PC-9 (cell line): ENCODE data around the gene SLC6A6. TPM values are rescaled to one million over a fixed set of nuclear protein-coding genes. Genes with fewer than 3 reads are reported as not detected.

ENCODE experiments used
- total RNA-seq: library from RNA; stranded (reverse); gene quantifications from 2 replicates; pipeline ENCODE4 v1.2.3, GENCODE V29; 2021

SLC6A6 gene
- total RNA-seq, 1 experiment from 2014 or later, result 122 TPM

Other genes starting within 250 kb of the SLC6A6 start
- 27.1 and 28.8 TPM in 2 replicates for gene XPC, start 224.0 kb upstream of the SLC6A6 start, total RNA-seq
- 8.7 and 18.3 TPM in 2 replicates for gene LSM3, start 223.8 kb upstream of the SLC6A6 start, total RNA-seq
- gene GRIP2, start 137.7 kb downstream of the SLC6A6 start, total RNA-seq, result not detected in 2 replicates
- gene CCDC174, start 249.2 kb downstream of the SLC6A6 start, total RNA-seq, result 14.7 and 14.9 TPM in 2 replicates